A549 treated with CORT108297 at 1 μM for 4 hours (cell line): Measurements from ENCODE around the gene LRRC4. TPM values are rescaled to one million over a fixed set of nuclear protein-coding genes. Genes with fewer than 3 reads are reported as not detected.

Source experiments
- total RNA-seq: library from RNA; stranded (reverse); fragments of 200-300 nt; extraction: Qiagen RNA extraction; gene quantifications from 5 replicates; pipeline ENCODE4 v1.2.3, GENCODE V29; 2022

Gene LRRC4, protein sequence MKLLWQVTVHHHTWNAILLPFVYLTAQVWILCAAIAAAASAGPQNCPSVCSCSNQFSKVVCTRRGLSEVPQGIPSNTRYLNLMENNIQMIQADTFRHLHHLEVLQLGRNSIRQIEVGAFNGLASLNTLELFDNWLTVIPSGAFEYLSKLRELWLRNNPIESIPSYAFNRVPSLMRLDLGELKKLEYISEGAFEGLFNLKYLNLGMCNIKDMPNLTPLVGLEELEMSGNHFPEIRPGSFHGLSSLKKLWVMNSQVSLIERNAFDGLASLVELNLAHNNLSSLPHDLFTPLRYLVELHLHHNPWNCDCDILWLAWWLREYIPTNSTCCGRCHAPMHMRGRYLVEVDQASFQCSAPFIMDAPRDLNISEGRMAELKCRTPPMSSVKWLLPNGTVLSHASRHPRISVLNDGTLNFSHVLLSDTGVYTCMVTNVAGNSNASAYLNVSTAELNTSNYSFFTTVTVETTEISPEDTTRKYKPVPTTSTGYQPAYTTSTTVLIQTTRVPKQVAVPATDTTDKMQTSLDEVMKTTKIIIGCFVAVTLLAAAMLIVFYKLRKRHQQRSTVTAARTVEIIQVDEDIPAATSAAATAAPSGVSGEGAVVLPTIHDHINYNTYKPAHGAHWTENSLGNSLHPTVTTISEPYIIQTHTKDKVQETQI
- not detected in 5 replicates for total RNA-seq

DNA sequence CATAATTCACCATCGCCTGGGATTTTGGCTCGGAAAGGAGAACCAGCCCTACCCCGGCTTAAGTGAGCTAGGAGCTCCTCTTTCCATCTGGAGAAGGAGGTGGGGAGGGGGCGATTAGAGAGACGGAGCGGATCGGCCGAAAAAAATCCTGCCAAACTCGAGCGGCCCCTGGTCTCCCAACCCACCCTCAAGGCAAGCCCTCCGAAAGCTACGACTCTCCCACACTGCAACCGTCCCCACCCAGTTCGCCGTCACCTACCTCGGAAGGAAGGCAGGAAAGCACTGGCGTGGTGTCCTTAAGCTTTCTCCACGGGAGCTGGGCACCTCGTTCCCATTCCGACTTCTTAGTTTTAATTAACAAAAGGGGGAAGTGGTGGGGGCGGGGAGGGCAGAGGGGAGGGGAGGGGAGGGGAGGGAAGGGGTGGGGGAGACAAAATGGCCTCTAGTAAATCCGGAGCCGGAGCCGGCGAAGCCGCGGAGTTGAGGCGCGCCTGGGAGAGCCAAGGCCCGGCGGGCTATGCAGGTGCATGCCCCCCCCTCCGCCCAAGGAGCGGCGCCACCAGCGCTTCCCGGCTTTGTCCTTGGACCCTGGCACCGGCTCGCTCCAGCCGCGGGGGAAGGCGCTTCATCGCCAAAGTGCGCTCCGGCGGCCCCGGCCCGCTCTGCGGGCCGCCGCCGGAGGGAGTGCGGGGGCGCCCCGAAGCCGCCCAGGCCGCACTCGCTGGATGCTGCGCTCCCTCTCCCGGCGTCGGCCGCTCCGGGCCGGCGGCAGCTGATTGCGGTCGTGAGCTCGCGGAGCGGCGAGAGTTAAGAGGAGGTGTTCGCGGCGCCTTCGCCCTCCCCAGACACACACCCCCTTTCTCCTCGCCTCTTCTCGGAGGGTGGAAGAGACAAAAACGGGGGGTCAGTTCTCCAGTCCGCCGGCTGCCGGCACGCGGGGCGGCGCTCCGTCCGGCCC is at the start of gene LRRC4:
TSS of gene LRRC4 (minus strand) at position 784 of the 958 bp plus-strand sequence. CDS start 797 bp downstream, outside the sequence.

Other genes with a start within 250 kb of the LRRC4 start
- gene LEP, start 209.8 kb upstream of the LRRC4 start, total RNA-seq = not detected in 5 replicates